HG03135 (cell line): ENCODE measurements around the gene PRPF38B.

Experiments
- ATAC-seq: cut with Tn5 transposase; IDR thresholded peaks from one replicate; pipeline ENCODE4 v1.9.1; 2021; ENCODE audit warnings: mild to moderate bottlenecking, moderate library complexity; ENCODE audit not compliant: unreplicated experiment

PRPF38B gene

DNA sequence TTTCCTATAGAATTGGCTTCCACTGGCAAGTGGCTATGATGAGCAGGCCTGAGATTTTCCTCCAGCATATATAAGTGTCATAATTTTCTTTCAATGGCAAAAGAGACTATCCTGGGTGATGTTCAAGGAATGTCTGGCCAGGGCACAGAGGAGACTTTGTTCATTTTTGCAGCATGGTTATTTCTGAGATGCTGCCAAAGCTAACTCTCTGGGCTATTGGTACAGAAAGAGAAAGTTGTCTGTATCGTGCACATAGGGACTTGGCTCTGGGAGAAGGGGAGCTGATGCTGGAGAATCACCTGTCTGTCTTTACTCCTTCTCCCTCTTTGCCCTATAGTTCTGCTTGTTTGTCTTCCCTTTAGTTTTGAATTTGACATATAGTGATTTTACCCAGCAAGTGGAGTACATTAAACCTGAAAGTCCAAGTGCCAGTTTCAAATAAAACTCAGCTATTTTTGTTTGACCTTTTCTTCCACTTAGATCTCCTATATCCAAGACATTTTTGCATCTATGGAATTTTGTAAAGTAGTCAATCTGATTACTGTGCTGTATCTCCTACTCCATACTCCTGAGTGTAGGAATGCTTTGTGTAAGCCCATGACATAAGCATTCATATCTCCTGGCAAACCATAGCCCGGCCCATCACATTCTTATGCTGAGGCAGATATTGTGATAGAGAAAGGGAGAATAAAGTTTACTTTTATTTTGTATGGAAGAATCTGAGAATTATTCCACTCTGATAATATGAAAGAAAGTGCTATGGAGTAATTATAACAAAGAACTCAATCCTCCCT is 24.5 kb downstream of the PRPF38B start:
- no peak for ATAC-seq

DNA sequence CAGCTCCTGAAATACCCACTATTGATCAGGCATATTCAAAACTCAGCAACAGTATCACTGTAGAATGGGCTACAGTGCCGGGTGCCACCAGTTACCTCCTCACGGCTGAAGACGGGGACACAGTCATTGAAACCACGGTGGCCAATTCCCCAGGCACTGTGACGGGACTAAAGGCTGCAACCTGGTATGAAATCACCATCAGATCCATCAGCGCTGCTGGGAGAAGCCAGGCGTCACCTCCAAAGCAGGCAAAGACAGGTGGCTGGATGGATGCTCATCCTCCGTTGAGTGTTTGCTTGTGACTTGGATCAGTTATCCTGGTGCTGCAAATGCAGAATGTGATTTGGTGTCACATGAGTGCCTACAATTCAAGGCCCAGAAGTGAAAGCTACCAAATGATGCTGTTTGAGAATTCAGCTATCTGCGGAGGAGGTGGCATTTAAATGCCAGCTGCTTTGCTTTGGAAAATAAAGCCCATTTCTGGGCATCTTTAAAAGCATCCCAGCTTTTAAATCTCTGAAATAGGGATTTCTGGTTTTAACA is 25.7 kb downstream of the PRPF38B start:
- ATAC-seq, result no peak

DNA sequence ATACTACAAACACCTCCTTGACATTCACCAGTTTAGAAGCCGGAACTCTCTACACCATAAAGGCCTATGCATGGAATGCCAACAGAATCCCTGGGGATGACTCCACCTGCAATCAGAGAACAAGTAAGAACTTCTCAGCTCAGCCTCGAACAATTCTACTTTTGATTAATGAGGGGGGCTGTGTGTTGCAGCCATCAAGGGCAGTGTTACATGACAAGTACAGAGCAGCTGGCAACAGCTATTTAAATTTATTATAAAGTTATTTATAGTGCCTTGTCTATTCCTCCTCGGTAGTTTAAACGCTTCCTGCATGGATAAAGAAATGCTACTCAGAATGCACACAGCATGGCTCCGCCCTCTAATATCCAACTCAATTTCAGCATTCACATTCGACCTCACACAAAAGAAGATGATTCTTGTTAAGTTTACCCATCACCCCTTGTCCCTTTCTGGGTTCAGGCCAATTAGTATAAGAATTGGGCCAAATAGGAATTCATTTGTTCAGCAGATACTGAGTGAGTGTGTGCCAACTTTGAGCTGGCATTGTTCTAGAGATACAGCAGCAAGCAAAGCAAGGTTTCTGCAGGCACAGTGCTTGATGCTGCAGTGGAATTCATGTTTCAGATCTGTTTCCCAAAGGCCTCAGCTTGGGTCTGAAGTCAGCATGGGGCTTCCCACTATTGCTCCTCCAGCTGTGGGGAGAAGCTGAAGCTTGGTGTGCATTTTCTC is 27.0 kb downstream of the PRPF38B start:
- ATAC-seq, result no peak

DNA sequence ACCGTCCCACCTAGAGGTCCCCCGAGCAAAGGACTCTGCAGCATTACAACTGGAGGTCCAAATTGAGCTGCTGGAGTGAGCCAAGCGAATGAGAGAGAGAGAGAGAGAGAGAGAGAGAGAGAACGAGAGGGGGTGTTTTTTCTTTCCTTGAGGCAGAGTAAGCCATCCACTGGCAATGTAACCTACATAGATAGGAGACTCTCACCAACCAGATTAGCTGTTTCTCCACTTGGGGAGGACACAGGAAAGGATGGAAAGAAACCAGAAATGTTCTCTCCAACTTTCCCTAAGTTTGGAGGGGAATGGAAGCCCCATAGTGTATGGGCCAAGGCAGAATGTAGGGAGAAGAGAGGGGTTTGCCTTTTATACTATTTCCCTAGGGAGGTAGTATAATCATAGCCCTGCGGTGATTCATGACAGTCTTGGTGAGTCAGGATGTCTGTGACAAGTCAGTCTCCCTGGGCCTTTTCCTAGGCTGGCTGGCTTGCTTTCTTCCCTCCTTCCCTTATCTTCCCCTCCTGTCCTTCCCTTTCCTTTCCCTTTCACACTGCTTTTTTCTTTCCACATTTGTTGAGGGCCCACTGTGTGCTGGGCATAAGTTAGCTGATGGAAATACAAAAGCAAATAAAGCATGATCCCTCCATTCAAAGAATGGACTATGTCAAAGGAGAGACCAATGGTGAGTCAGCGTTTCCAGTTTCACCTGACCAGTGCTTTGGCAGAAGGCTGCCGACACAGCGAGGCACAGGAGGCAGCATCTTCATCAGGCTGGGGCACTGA is 27.7 kb downstream of the PRPF38B start:
- ATAC-seq, result no peak

DNA sequence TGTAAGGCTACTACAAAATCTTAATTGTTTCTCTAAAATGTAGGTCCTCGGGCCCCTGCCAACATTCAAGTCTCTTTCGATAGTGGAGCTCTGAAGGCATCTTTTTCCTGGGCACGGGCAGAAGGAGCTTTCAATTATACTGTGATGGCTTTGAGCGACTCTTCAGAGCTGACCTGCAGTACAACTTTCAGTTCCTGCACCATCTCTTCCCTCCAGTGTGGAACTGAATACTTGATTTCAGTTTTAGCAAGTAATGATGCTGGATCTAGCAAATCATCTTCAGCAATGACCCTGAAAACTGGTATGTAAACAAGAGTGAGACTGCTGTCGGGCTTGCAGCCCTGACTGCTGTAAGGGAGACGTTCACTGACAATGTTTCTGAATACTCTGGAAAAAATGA is 30.2 kb downstream of the PRPF38B start:
- no peak for ATAC-seq

DNA sequence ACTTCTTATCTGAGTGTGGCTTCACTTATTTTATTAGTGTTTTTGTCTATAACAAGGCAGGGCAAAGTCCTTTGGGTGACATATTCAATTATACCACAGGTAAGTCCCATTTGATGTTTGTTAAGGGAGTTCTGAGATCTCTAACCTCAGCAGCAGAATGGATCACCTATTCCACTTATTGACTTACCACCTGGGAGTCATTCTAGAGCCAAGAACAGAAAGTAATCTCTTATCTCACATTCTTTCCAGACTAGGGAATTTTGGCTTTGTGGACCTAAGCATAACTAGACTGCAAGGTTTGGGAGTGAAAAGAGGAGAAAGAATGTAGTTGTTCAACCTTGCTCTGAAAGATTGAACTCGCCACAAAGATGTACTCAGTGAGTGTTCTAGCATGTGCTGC is 33.8 kb downstream of the PRPF38B start:
- no peak for ATAC-seq

DNA sequence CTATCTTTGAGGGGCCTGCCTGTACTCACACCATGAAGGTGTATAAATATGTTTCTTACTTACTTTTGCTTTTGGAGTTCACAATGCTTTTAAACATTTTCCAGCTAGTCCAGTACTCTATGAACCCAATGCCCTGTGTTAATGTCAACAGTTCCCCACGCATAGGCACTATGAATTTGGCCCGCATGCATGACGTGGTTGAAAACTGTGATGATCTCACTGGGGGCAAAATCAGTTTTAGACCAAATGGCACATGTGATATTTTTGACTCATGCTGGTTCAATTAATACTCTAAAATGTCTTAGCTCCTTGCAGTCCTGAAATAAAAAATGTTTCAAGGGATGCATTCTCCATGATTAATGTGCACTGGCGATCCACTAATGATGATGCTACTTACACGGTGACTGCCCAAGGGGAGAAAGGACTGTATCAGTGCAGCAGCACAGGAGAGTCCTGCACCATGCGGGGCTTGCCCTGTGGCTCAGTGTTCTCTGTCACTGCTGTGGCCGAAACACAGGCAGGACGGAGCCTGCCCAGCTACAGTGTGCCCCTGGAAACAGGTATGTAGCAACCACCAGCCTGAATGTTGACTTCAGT is 36.3 kb downstream of the PRPF38B start:
- no peak for ATAC-seq

DNA sequence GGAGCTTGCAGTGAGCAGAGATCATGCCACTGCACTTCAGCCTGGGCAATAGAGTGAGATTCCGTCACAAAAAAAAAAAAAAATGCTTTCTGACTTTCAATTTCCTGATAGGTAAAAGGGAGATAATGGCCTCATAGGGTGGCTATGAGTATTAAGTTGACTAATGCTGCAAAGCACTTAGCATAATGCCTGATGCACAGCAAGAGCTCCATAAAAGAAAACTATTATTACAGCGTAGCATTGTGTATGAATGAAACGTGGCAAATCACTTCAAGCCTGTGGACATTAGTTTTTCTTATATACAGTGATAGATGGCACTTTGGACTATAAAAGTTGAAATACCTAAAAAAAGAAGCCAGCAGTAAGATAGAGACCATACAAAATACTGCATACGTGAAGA is 37.4 kb downstream of the PRPF38B start:
- no peak for ATAC-seq

DNA sequence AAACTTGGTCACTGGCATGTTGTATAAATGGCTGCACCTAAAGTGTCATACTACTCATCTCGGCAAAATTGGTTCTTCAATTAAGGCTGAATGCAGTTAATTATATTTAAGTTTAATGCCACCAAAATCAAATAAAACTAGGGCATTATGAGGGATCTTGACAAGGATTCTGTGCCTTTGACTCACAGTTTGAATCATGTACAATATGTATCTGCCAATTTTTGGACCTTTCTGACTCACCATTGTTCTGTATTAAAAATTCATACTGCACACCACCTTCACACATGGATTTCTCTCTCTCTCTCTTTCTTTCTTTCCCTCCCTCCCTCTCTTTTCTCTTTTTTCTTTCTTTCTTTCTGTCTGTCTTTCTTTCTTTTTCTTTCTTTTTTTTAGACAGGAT is 40.3 kb downstream of the PRPF38B start:
- no peak for ATAC-seq

DNA sequence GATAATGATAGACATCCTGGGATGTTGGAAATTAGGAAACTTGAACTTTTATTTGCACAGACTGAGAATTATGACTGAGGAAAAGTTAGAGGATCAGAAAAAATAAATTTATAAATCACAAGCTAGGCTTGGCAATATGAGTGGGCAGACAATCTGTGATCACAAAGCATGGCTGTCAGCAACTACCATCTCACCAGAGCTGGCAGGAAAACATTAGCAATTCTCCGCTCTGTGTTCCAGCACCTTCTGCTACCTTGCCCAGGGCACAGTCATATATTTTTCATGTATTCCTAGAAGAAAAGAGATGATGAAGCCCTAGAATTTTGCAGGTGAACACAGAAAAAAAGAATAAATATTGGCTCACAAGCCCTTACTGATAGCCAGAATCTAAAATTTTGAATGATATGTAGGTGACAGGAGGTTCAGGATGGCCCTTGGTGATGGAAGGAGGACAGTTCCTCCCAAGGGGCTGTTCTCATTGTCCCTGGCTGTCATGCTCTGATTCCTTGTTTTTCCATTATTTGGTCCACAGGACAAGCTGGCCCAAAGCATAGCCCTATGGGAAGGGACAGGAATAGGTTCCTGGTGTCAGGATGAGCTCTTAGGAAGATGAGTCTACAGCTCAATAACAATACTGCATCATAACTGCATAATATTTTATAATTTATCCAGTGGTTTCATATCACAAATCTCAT is 42.2 kb downstream of the PRPF38B start:
- ATAC-seq, result no peak

DNA sequence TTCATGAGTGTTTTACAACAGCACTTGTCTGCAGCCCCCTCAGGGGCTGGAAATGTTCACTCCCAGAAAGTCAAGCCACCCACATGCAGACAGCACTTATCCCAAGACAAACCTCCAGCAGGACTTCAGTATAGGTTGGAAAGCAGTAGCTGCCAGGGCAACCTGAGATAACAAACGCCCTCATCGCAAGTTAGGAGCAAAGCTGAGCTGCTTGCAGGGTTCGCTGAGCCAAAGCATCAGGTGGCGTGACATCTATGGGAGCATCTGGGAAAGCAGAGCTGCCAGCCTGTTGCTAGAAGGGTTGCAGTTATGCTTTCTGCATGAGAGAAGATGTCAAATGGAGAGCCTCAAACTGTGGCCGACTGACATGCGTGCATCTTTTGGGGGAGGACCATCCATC is 50.1 kb downstream of the PRPF38B start:
- ATAC-seq, result no peak

DNA sequence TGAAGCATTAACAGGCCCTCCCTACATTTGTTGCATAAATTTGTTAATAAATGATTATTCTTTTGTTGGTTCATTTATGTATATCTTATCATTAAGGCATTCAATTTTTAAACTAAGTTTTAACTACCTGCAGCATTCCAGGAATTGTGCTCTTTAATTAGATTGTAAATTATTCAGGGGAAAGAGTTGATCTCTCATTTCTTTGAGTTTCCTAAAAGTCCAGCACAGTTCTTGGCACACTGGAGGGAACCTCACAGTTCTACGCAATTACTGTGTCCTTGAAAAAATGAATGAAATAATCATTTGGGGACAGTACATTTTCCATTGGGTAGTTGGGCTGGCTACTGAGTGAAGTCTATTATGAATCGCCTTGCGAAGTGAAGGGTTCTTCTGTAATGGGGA is 53.9 kb downstream of the PRPF38B start:
- ATAC-seq, result no peak

DNA sequence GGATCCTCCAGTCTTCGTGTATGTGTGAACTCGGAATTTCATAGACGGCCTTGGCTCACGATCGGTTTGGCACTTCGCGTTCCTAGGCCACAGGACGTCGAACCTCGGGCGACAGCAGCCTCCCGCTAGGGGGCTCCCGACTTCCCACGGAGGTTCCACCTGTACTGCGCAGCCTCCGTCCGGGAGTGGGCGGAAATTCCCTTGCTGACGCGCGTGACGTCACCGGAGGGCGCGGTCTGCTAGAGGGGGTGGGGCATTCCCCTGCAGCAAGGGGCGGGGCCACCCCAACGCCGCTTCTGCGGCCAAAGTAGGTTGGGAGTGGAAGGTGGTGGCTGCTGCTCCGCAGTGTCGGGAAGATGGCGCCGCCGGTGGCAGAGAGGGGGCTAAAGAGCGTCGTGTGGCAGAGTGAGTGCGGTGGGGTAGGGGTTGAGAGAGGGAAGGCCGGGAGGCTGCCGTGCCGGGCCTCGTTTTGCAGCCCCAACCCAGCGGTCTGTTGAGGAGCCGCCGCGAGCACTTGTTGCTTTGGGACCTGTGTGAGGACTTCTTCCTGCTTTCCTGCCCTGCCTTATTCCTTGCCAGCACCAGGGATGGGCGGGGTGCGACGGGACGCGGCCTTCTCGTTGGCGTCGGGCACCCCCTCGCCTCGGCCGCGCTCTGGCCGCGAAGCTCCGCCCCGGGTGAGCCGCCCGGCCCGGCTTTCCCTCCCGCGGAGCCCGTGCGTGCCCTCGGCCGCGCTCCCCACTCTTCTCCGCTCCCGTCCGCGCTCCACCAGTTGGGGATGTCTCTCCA is 54.5 kb downstream of the PRPF38B start, which contains the start of gene STXBP3:
TSS of gene STXBP3 (plus strand) at position 293 of the 789 bp plus-strand sequence. CDS start at position 357, 64 bp downstream.
- peak; percentile 91 for ATAC-seq

DNA sequence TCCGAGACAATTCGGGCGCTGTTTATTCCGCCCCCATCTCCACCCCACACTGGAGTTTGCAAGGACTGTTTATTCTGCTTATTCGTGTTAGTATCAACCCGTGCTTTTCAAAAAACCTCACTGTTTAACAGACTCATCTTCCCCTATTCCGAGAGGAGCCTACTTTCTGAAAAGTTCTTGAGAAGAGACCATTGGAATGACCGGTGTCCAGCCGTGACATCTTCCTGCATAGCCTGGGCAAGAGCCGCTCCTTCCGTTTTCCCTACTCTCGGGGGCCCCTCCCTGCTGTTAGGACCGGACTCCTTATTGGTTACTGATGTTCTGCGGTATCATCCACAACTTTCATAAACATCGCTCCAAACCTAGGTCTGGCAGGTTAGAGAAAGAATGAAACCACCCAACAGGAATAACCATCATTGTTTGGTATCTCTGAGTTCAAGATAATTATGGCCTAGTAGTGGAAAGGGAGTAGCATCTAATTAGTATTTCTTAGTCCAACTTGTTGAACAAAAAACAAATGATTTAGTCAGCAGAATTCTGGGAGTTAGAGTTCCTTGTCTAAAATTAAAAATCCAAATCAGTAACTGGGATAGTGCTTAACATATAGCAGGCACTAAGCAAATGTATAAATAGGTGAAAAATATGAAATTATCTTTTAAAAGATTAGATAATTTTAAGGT is 55.2 kb downstream of the PRPF38B start:
- ATAC-seq, result peak; percentile 11

DNA sequence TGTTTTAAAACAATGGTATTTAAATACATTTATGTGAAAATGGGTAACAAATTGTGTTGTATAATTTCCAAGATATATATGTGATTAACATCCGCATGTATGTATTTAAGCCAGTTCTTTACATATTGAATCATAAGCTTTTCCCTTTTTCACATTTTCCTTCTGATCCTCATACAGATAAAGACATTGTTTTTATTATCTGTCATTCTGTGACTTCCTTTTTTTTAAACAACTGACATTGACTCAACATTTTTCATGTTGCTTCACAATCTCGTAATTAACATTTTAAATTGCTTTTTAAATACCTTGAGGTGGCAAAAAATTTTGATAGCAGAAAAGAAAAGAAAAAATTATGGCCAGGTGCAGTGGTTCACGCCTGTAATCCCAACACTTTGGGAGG is 55.8 kb downstream of the PRPF38B start:
- no peak for ATAC-seq

DNA sequence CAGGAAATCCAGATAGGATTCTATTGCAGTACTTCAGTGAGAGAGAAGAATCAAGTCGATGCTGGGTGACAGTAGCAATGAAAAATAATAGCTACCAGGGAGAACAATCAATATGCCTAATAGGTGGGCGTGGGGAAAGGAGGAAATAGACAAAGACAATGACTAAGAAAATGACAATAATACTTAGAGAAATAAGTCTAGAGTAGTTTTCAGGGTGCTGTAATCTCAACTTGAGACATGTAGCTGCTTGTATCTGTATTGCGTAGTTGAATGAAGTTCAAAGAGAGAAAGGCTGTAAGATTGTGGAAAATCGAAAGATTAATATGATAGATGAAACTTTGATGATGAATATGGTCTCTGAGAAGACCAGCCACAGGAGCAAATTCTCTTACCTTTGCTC is 57.0 kb downstream of the PRPF38B start:
- no peak for ATAC-seq

DNA sequence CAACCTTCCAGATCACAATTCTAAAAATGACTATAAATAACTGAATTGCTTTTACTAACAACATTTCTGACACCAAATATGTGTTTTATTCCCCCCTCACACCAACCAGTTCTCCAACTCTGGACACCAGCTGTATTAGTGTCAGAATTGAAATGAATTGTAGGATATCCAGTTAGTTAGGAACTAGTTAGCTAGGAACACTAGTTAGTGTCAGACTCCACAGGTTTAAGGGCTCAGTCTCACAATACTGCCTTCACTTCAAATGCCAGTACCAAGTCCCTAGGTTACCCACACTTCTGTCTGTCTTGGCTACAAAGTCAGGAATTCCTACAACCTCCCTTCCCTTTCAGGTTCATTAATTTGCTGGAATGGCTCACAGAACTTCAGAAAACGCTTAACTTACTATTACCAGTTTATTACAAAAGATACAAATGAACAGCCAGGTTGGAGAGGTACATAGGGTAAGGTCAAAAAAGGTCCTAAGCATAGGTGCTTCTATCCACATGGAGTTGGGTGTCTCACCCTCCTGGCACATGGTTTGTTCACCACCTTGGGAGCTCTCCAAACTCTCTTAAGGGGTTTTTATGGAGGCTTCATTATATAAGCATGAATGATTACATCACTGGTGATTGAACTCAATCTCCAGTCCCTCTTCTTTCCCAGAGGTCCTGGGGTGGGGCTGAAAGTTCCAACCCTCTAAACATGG is 58.5 kb downstream of the PRPF38B start:
- no peak for ATAC-seq
